Ecto neural progenitor cell (in vitro differentiated cells): ENCODE measurements around the gene UVRAG.
"Not testable (repeated sequence)": the region's sequence is repeated elsewhere in the genome, so short reads cannot be mapped to it uniquely, and the experiment has no call there.

ENCODE experiments used
- DNase-seq: peaks from one replicate; pipeline ENCODE4 v3.0.0-alpha.2; 2018; ENCODE audit warnings: low spot score

Gene UVRAG

GRCh38 chr11:75879737-75880136 lies 64.7 kb downstream of the UVRAG start:
- DNase-seq, result no peak

- DNase-seq, result not testable (repeated sequence)
These were observed 65.3 kb downstream of the UVRAG start for GRCh38 chr11:75880343-75880742.

- no peak for DNase-seq
These were observed 69.3 kb downstream of the UVRAG start for GRCh38 chr11:75884321-75884720.

GRCh38 chr11:75888416-75888815 lies 73.4 kb downstream of the UVRAG start:
- DNase-seq, result no peak

- DNase-seq, result no peak
These were observed 77.1 kb downstream of the UVRAG start for GRCh38 chr11:75891947-75892739.

GRCh38 chr11:75893251-75893650 lies 78.2 kb downstream of the UVRAG start:
- DNase-seq, result no peak

- no peak for DNase-seq
These were observed 79.1 kb downstream of the UVRAG start for GRCh38 chr11:75894036-75894585.

- DNase-seq, result no peak
These were observed 81.9 kb downstream of the UVRAG start for GRCh38 chr11:75896843-75897419.

- DNase-seq, result no peak
These were observed 83.9 kb downstream of the UVRAG start for GRCh38 chr11:75898871-75899270.

GRCh38 chr11:75899806-75900205 lies 84.8 kb downstream of the UVRAG start:
- DNase-seq, result no peak

- no peak for DNase-seq
These were observed 85.8 kb downstream of the UVRAG start for GRCh38 chr11:75900848-75901247.

- DNase-seq, result no peak
These were observed 87.6 kb downstream of the UVRAG start for GRCh38 chr11:75902631-75903030.

- DNase-seq, result no peak
These were observed 88.3 kb downstream of the UVRAG start for GRCh38 chr11:75903276-75903675.

- no peak for DNase-seq
These were observed 90.4 kb downstream of the UVRAG start for GRCh38 chr11:75905434-75905833.

- no peak for DNase-seq
These were observed 93.0 kb downstream of the UVRAG start for GRCh38 chr11:75907906-75908527.

- DNase-seq, result no peak
These were observed 95.6 kb downstream of the UVRAG start for GRCh38 chr11:75910426-75911145.

GRCh38 chr11:75911459-75911858 lies 96.4 kb downstream of the UVRAG start:
- no peak for DNase-seq

GRCh38 chr11:75913984-75914383 lies 99.0 kb downstream of the UVRAG start:
- DNase-seq, result no peak

GRCh38 chr11:75916882-75917281 lies 101.9 kb downstream of the UVRAG start:
- DNase-seq, result no peak

- DNase-seq, result no peak
These were observed 103.3 kb downstream of the UVRAG start for GRCh38 chr11:75918331-75918730.

GRCh38 chr11:75919525-75919924 lies 104.5 kb downstream of the UVRAG start:
- DNase-seq, result no peak

GRCh38 chr11:75920848-75921247 lies 105.8 kb downstream of the UVRAG start:
- DNase-seq, result no peak
